ENCODE measurements around the gene DNAI7.

DNAI7 gene, protein sequence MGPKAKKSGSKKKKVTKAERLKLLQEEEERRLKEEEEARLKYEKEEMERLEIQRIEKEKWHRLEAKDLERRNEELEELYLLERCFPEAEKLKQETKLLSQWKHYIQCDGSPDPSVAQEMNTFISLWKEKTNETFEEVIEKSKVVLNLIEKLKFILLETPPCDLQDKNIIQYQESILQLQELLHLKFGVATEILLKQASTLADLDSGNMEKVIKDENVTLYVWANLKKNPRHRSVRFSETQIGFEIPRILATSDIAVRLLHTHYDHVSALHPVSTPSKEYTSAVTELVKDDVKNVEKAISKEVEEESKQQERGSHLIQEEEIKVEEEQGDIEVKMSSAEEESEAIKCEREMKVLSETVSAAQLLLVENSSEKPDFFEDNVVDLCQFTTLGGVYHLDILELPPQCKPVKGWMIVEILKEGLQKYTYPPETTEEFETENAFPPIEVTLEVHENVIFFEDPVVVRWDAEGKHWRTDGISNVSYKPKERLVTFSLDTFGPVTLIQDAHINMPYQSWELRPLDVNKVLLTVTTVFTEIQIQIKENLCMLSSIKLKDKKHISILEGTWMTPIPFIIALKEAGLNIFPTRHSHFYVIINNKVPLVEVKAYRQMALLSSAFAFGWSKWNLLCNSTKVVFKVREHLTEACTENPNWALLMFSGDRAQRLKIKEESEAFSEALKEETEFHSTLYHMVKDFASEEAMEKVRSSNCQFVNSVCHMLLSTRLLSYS

GRCh38 chr12:25195056-25195971 lies at the start of gene DNAI7, which contains the start of gene ETFRF1:
Gene DNAI7, minus strand, starts transcription at chr12:25195160. Its CDS starts 82 bp downstream, at chr12:25195078.
Gene ETFRF1, plus strand, starts transcription at chr12:25195237. Its CDS starts 8,720 bp downstream, at chr12:25203957.
- peak; percentile 94 for DNase-seq (ENCODE audit: low read depth)

DNA sequence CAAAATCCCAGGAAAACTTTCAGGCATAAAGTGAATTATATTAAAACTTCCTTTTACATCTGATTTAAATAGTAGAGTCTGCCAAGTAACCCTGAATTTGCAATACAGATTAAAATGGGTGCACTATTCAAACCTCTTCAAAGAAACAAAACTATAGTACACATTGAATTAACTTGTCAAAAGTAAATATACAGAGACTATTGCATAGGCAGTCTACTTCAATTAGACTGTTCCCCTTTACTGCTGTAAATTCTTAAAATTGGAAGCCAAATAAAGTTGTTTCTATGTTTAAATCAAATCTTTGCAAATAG lies 48.7 kb upstream of the DNAI7 start:
- no peak for DNase-seq (ENCODE audit: low read depth)

- no peak for DNase-seq (ENCODE audit: low read depth)
Measured at GRCh38 chr12:25242981-25243679, 48.2 kb upstream of the DNAI7 start.

GRCh38 chr12:25241167-25242020 lies 46.4 kb upstream of the DNAI7 start:
- no peak for DNase-seq (ENCODE audit: low read depth)

- no peak for DNase-seq (ENCODE audit: low read depth)
Measured at GRCh38 chr12:25236626-25237025, 41.7 kb upstream of the DNAI7 start.

GRCh38 chr12:25236190-25236589 lies 41.2 kb upstream of the DNAI7 start:
- DNase-seq (ENCODE audit: low read depth) = no peak

GRCh38 chr12:25213338-25213737 lies 18.4 kb upstream of the DNAI7 start:
- no peak for DNase-seq (ENCODE audit: low read depth)

DNA sequence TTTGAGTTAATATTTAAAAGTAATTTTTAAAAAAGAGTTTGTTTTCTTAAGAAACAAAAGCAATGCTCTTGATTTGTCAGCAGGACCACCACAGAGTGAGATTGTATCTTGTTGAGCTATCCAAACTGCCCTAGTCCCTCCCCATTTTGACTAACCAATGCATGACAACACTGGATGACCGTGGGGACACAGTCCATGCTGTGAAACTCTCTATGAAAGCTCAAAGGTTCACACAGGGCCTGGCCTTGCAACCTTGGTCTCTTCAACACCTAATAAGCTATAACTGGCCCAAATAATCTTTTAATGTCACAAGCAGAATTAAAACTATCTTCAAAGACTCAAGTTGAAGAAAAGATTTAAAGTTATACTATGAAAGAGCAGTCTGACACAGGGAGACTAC lies 13.6 kb upstream of the DNAI7 start:
- DNase-seq (ENCODE audit: low read depth) = no peak

DNA sequence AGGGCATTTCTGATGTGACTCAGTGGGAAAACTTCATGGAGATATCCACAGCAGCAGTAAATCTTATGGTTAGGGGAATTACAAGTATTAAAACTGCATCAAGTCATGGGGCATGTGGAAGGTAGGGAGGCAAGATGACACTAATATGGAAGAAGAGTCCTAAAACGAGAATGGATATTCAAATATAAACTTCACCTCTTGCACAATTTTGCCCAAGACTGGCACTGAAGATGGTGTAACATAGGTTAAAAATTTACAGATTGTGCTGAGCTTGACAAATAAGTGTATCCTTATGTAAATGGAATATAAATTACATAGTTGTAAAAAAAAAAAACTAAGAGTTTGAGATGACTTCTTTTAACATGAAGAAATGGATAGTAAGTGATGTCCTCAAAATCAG lies 12.9 kb upstream of the DNAI7 start:
- no peak for DNase-seq (ENCODE audit: low read depth)

GRCh38 chr12:25207411-25207810 lies 12.5 kb upstream of the DNAI7 start:
- no peak for DNase-seq (ENCODE audit: low read depth)

DNA sequence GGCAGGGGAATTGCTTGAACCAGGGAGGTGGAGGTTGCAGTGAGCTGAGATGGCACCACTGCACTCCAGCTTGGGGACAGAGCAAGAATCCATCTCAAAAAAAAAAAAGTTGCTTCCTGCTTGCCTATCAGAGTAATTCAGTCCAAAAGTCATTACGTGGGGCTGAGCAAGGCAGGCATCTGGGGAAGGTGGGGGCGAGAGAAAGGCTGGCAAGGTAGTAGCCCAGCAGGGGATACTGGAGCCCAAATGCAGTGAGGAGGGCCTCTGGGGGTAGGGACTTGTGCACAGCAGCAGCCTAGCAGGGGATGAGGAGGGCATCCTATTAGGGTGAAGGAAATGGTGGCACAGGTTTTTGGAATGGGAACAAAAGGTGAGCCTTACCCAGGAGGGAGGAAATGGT lies 7.2 kb upstream of the DNAI7 start:
- no peak for DNase-seq (ENCODE audit: low read depth)

GRCh38 chr12:25200703-25201102 lies 5.7 kb upstream of the DNAI7 start:
- DNase-seq (ENCODE audit: low read depth) = no peak

- DNase-seq (ENCODE audit: low read depth) = no peak
Measured at GRCh38 chr12:25197608-25198007, 2.6 kb upstream of the DNAI7 start.

DNA sequence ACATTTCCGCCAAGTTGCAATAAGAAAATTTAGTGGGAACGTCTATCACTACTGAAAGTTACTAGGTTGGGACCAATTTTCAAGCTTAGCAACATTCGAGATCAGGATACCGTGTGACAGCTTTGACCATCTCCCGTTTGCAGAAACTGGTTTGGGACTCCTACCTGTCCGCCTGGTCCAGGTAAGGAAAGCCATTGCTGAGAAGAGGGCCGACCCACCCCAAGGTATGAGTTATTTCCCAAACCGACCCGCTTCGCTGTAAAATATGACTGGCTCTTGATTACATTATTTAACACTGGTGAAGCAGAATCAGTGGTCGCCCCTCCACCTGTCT lies 271 bp downstream of the DNAI7 start:
- no peak for DNase-seq (ENCODE audit: low read depth)

DNA sequence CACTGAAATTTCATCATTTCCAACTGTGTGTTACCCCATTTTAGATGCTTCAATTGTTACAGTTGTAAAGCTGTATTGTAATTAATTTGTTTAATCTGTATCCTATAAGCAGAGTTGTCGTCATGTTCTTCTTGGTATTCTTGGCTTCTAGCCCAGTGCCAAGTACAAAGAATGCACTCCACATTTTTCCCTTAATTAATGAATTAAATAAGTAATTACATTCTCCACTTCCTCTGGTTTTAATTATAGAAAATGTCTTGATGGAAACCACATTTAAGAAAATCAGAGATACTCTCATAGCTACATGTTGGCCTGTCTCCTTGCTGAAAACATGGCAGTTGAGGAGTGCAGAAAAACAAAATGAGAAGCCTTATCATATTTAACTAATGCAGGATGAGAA lies 746 bp downstream of the DNAI7 start:
- no peak for DNase-seq (ENCODE audit: low read depth)

DNA sequence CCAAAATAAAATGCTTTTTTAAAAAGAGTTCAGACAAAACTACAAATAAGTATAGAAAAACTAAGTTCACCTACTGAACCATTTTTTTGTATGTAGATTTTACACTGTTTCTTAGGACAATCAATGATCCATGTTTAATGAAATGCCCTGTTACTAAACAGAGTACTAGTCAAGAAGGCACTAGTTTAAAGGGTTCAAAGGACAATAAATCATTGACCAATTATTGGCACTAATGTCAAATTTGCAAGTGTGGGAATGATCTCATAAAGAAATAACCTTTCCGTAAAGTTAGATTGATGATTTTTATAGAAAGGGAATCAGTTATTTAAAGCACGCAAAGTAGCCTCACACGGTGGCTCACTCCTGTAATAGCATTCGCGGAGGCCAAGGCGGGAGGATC lies 4.2 kb downstream of the DNAI7 start:
- DNase-seq (ENCODE audit: low read depth) = no peak

DNA sequence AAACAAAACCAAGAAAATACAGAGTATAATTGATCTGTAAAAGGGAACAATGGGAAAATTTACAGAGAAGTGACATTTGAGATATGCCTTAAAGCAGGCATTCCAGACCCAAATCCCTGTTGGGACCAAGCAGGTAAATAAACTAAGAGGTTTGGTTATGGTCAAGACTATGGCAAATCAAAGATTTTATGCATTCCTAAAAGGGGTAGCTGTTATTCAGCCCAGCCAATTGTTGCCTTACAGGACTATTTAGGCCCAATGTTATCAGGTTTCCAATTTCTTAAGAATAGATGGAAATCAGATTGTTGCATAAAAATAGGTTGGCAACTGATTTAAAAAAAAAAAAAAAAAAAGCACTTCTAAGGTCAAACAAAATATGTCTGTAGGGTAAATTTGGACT lies 5.3 kb downstream of the DNAI7 start:
- DNase-seq (ENCODE audit: low read depth) = no peak

- no peak for DNase-seq (ENCODE audit: low read depth)
Measured at GRCh38 chr12:25187781-25188180, 7.2 kb downstream of the DNAI7 start.

DNA sequence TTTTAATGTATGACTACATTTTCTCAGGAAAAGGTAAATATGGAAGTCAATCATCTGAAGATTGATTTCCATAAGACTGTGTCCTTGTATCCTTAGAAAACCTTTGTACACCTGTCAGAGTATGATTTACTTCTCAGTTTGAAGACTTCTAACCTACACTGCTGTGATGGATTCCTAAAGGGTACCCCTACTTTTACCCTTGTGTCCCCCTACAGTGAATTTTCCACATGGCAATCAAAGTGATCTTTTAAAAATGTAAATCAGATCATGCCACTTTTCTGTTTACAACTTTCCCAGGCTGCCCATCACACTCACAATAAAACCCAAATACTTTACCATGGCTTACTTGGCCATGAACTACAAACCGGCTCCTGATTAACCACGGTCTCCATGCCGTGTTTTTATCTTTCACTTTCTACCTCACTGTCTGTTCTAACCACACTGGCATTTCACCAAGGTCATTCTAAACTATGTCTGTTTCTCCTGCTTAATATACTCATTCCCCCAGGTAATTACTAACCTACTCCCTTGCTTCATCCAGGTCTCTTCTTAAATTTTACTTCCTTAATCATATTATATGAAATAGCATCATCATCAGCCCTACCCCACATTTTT lies 8.1 kb downstream of the DNAI7 start:
- no peak for DNase-seq (ENCODE audit: low read depth)

- no peak for DNase-seq (ENCODE audit: low read depth)
Measured at GRCh38 chr12:25186038-25186787, 8.7 kb downstream of the DNAI7 start.

Data from stimulated activated CD8-positive, alpha-beta memory T cell treated with anti-CD3 and anti-CD28 coated beads, Interleukin-12 subunit alpha, Interleukin-12 subunit beta, amount 100 ng/mL, for 1 hour (primary cell).